Measurements from ENCODE around the gene ELOVL5. TPM values are rescaled to one million over a fixed set of nuclear protein-coding genes. Genes with fewer than 3 reads are reported as not detected.

Gene ELOVL5
- total RNA-seq, 1 experiment from 2014 or later: 121 TPM

DNA sequence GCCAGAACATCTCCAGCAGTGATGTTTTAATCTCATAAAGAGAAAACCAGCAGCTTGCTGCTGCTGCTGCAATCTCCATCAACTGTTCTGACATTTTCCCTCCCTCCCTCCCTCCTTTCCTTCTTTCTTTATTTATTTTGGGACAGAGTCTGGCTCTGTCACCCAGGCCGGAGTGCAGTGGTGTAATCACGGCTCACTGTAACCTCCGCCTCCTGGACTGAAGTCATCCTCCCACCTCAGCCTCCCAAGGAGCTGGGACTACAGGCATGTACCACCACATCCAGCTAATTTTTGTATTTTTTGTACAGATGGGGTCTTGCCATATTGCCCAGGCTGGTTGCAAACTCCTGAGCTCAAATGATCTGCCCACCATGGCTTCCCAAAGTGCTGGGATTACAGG lies 5.7 kb downstream of the ELOVL5 start:
- Histone ChIP-seq H2BK20ac (ENCODE audit: low read depth, low read length, poor library complexity, severe bottlenecking) (no peak overlapping the region), H3K4me2 (ENCODE audit: insufficient read depth, insufficient read length, low read length) (no peak overlapping the region), H3K23ac (ENCODE audit: insufficient read length, low read depth, low read length) (no peak overlapping the region), H4K20me1 (ENCODE audit: control insufficient read depth, insufficient read depth, insufficient read length) (no peaks in the 10 kb centered on the region), H3K18ac (ENCODE audit: insufficient read length, low read depth, low read length) (no peak overlapping the region), H3K27ac (ENCODE audit: insufficient read length, low read depth, low read length) (no peak overlapping the region), H3K56ac (ENCODE audit: insufficient read length, low read depth, low read length) (no peak overlapping the region), H2BK15ac (ENCODE audit: low read depth, low read length) (no peak overlapping the region), H2AK5ac (ENCODE audit: insufficient read length, low read length) (no peak overlapping the region), H4K5ac (ENCODE audit: insufficient read length, low read depth, low read length) (no peak overlapping the region), H3K4ac (ENCODE audit: low read depth, low read length) (no peak overlapping the region), H2BK12ac (ENCODE audit: insufficient read length, low read depth, low read length) (no peak overlapping the region), H3K9me3 (ENCODE audit: control insufficient read depth, low read depth, low read length) (no peaks in the 10 kb centered on the region), H2AFZ (ENCODE audit: low read length) (no peak overlapping the region), H3K9ac (ENCODE audit: extremely low read depth, insufficient read length, low read length) (no peak overlapping the region), H2BK5ac (ENCODE audit: insufficient read length, low read length) (no peak overlapping the region), H3K23me2 (ENCODE audit: insufficient read length, low read depth, low read length, poor library complexity, severe bottlenecking) (no peaks in the 10 kb centered on the region), H4K8ac (replicated peaks; ENCODE audit: insufficient read length, low read depth, low read length) (no peak overlapping the region), H3K79me2 (ENCODE audit: insufficient read depth, low read length) (peaks cover 86% of the 10 kb centered on the region), H3K27me3 (ENCODE audit: insufficient read depth, low read length) (no peaks in the 10 kb centered on the region), H3K14ac (ENCODE audit: insufficient read depth, low read length) (no peak overlapping the region), H2BK120ac (ENCODE audit: low read depth, low read length, poor library complexity, severe bottlenecking) (no peak overlapping the region), H3K79me1 (ENCODE audit: insufficient read depth, low read depth, low read length, poor library complexity, severe bottlenecking) (peaks cover 10% of the 10 kb centered on the region), H3K4me1 (ENCODE audit: insufficient read depth, low read length) (no peaks in the 10 kb centered on the region), H4K91ac (ENCODE audit: insufficient read length, low read depth, low read length) (no peak overlapping the region), H3T11ph (ENCODE audit: low read length) (no peak overlapping the region)
- no peaks in the 10 kb centered on the region for H3K27me3 Mint-ChIP-seq (ENCODE audit: low read depth)
- no CpG with 5 or more reads among the region's 3 CpGs for WGBS (ENCODE audit: extremely low coverage, insufficient read length, low lambda C conversion rate)
- H3K9me3 Mint-ChIP-seq: no peaks in the 10 kb centered on the region
- H3K27ac Mint-ChIP-seq: no peak overlapping the region; a peak in 1 of 7 replicates
- TF ChIP-seq, protein P1, sequence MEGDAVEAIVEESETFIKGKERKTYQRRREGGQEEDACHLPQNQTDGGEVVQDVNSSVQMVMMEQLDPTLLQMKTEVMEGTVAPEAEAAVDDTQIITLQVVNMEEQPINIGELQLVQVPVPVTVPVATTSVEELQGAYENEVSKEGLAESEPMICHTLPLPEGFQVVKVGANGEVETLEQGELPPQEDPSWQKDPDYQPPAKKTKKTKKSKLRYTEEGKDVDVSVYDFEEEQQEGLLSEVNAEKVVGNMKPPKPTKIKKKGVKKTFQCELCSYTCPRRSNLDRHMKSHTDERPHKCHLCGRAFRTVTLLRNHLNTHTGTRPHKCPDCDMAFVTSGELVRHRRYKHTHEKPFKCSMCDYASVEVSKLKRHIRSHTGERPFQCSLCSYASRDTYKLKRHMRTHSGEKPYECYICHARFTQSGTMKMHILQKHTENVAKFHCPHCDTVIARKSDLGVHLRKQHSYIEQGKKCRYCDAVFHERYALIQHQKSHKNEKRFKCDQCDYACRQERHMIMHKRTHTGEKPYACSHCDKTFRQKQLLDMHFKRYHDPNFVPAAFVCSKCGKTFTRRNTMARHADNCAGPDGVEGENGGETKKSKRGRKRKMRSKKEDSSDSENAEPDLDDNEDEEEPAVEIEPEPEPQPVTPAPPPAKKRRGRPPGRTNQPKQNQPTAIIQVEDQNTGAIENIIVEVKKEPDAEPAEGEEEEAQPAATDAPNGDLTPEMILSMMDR (conservative IDR thresholded peaks at IDR 0.05): no peak
- peaks cover 36 to 43% of the 10 kb centered on the region in 2 experiments for H3K4me1 Mint-ChIP-seq
- no peak overlapping the region for H3K4me3 Mint-ChIP-seq
- DNase-seq: no peak
- peaks cover 4 to 7% (median 6%) of the 10 kb centered on the region in 3 experiments; a peak in 6 of 7 replicates for H3K36me3 Mint-ChIP-seq (ENCODE audit: insufficient read depth in 1 of 3, low read depth in 3 of 3)

All from H9 (cell line).